KBM-7 (cell line): ENCODE data around the gene GIGYF2.
A peak's percentile ranks its signal among the peaks of the same experiment; 100 is the strongest.

Experiments
- DNase-seq: peaks from one replicate; pipeline ENCODE4 v3.0.0-alpha.2; 2015
- in situ Hi-C: fragments of 300-500 bp; cut with MboI; formaldehyde crosslinking; loops from 2 replicates; pipeline ENCODE4 v1.14.3; 2020; ENCODE audit warnings: low sequenced_read_pairs, low pct_unique_long_range_greater_than_20kb, mixed read lengths

GIGYF2 gene

GRCh38 chr2:232789082-232789481, 92.0 kb downstream of the GIGYF2 start:
- in situ Hi-C loops: no loop called here

GRCh38 chr2:232791518-232791917, 94.4 kb downstream of the GIGYF2 start:
- DNase-seq: no peak
- in situ Hi-C loops: no loop called here

More at GRCh38 chr2:232789082-232789481, 92.0 kb downstream of the GIGYF2 start:
- DNase-seq: no peak

- DNase-seq: no peak
- in situ Hi-C loops: no loop called here
These were observed 96.1 kb downstream of the GIGYF2 start for GRCh38 chr2:232793271-232793670.

GRCh38 chr2:232794981-232795380, 97.8 kb downstream of the GIGYF2 start:
- in situ Hi-C loops: no loop called here
- no peak for DNase-seq

GRCh38 chr2:232795920-232796319, 98.8 kb downstream of the GIGYF2 start:
- DNase-seq: no peak
- in situ Hi-C loops: no loop called here

GRCh38 chr2:232798187-232798586, 101.1 kb downstream of the GIGYF2 start:
- DNase-seq: no peak
- in situ Hi-C loops: no loop called here

GRCh38 chr2:232800166-232800565, 103.0 kb downstream of the GIGYF2 start:
- no peak for DNase-seq
- in situ Hi-C loops: no loop called here

- DNase-seq: no peak
- in situ Hi-C loops: no loop called here
These were observed 105.0 kb downstream of the GIGYF2 start for GRCh38 chr2:232802091-232802490.

- peak; percentile 8 for DNase-seq
- in situ Hi-C loops: no loop called here
These were observed 112.4 kb downstream of the GIGYF2 start for GRCh38 chr2:232809349-232810124.

GRCh38 chr2:232810444-232810843, 113.3 kb downstream of the GIGYF2 start:
- DNase-seq: no peak
- in situ Hi-C loops: no loop called here

- no peak for DNase-seq
- in situ Hi-C loops: no loop called here
These were observed 118.4 kb downstream of the GIGYF2 start for GRCh38 chr2:232815569-232815968.

- DNase-seq: no peak
- in situ Hi-C loops: no loop called here
These were observed 119.5 kb downstream of the GIGYF2 start for GRCh38 chr2:232816657-232817056.

- DNase-seq: no peak
- in situ Hi-C loops: no loop called here
These were observed 120.6 kb downstream of the GIGYF2 start for GRCh38 chr2:232817756-232818155.

GRCh38 chr2:232829988-232830387, 132.9 kb downstream of the GIGYF2 start:
- in situ Hi-C loops: no loop called here
- DNase-seq: no peak

GRCh38 chr2:232831496-232831895, 134.4 kb downstream of the GIGYF2 start:
- no peak for DNase-seq
- in situ Hi-C loops: no loop called here

GRCh38 chr2:232833830-232834229, 136.7 kb downstream of the GIGYF2 start:
- in situ Hi-C loops: no loop called here
- DNase-seq: no peak

- no peak for DNase-seq
- in situ Hi-C loops: no loop called here
These were observed 138.6 kb downstream of the GIGYF2 start for GRCh38 chr2:232835687-232836208.

GRCh38 chr2:232836934-232837333, 139.8 kb downstream of the GIGYF2 start:
- in situ Hi-C loops: no loop called here
- no peak for DNase-seq

GRCh38 chr2:232838406-232838874, 141.3 kb downstream of the GIGYF2 start:
- in situ Hi-C loops: no loop called here
- peak; percentile 78 for DNase-seq

- DNase-seq: peak; percentile 81
- in situ Hi-C loops: no loop called here
These were observed 142.4 kb downstream of the GIGYF2 start for GRCh38 chr2:232839411-232840079.
